GM19455 (cell line): ENCODE results near the gene MARK3.

ENCODE experiments used
- ATAC-seq: cut with Tn5 transposase; IDR thresholded peaks from one replicate; pipeline ENCODE4 v1.9.1; 2021; ENCODE audit not compliant: unreplicated experiment

Gene MARK3

GRCh38 chr14:103432627-103433026 is 47.4 kb downstream of the MARK3 start:
- ATAC-seq = no peak

- ATAC-seq = no peak
Measured at GRCh38 chr14:103433916-103434563, 48.8 kb downstream of the MARK3 start.

- ATAC-seq = no peak
Measured at GRCh38 chr14:103434868-103435442, 49.7 kb downstream of the MARK3 start.

DNA sequence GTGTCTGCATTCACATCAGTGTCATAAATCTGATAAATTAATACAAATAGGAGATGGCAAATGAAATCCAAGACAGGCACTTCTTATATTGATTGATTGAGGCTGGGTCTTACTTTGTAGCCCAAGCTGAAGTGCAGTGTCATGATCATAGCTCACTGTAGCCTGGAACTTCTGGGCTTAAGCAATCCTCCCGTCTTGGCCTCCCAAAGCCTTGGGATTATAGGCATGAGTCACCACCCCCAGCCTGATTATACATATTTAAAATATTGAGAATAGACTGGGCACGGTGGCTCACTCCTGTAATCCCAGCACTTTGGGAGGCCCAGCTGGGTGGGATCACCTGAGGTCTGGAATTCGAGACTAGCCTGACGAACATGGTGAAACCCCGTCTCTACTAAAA is 51.3 kb downstream of the MARK3 start:
- no peak for ATAC-seq

GRCh38 chr14:103442288-103442687 is 57.1 kb downstream of the MARK3 start:
- no peak for ATAC-seq

- no peak for ATAC-seq
Measured at GRCh38 chr14:103443111-103443510, 57.9 kb downstream of the MARK3 start.

- ATAC-seq = no peak
Measured at GRCh38 chr14:103444837-103445524, 59.8 kb downstream of the MARK3 start.

- no peak for ATAC-seq
Measured at GRCh38 chr14:103445806-103446205, 60.6 kb downstream of the MARK3 start.

GRCh38 chr14:103448097-103448496 is 62.9 kb downstream of the MARK3 start:
- no peak for ATAC-seq

- ATAC-seq = no peak
Measured at GRCh38 chr14:103449634-103450161, 64.5 kb downstream of the MARK3 start.

DNA sequence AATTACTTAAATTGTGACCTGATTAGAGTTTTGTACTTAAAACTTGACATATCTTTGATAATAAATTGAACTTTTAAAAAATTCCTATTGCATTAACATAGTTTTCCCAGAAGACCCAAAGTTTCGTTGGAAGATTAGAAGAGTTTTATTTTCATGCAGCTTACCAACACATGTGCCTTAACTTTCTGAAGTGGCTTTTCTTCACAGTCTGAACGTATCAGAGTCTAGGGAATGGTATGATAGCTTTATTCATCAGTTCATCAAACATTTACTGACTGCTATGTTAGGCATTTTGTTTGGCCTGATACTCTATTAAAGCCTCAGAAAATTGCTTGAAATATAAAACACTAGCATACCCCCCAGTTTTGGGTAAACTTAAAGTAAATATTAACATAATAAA is 65.2 kb downstream of the MARK3 start:
- no peak for ATAC-seq

GRCh38 chr14:103451401-103451800 is 66.2 kb downstream of the MARK3 start:
- ATAC-seq = no peak

- ATAC-seq = no peak
Measured at GRCh38 chr14:103453791-103454190, 68.6 kb downstream of the MARK3 start.

DNA sequence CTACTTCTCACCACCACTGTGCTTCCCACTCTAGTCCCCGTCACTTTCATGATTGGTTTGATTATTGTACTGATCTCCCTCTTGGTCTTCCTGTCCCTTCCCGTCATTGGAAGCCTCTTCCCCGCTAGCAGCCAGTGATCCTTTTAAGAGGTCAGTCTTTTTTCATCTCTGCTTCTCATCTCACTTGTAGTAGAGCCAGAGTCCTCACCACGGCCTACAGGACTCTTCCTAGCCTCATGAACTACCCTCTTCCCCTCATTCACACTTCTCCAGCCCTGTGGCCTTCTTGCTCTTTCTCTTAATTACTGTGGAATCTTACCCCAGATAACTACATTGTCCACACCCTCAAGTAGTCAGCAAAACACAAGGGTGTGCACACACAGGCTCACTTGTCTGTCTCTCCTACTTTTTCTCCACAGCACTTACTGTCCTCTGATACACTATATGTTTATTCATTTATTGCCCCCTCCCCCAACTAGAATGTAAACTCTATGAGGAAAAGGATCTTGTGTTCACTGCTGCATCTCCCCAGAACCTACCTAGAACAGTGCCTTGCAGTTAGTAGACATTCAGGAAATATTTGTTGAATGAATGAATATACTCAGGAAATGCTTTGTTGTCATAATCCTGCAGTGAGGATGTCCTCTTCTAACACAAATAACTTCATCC is 71.1 kb downstream of the MARK3 start:
- ATAC-seq = no peak

- no peak for ATAC-seq
Measured at GRCh38 chr14:103460415-103460814, 75.2 kb downstream of the MARK3 start.

GRCh38 chr14:103463149-103463548 is 77.9 kb downstream of the MARK3 start:
- no peak for ATAC-seq

DNA sequence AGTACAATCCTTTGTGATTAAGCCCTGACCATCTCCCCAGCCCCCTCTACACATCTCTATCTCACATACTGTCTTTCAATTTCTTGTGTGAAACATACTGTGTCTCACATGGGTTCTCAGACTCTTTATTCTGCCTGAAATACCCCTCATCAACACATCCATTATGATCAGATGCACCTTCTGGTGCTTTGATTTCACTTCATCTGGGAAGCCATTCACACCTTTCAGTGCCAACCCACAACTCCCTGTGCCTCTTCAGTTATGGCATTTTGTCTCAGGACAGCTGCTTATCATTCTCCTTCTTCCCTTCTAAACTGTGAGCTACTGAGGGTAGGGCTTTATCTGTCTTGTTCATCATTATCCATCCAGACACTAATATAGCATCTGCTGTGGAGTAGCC is 78.6 kb downstream of the MARK3 start:
- no peak for ATAC-seq

DNA sequence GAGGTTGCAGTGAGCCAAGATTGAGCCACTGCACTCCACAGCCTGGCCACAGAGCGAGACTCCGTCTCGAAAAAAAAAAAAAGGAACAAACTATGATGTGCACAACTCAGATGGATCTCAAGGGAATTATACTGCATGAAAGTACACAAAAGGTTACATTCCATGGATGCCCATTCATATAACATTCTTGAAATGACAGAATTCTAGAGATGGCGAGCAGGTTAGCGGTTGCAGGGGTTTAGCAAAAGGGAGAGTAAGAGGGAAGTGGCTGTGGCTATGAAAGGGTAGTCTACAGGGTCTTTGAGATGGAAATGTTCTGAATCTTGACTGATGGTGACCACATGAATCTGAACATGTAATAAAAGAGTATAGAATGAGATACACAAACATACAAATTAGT is 87.7 kb downstream of the MARK3 start:
- no peak for ATAC-seq

DNA sequence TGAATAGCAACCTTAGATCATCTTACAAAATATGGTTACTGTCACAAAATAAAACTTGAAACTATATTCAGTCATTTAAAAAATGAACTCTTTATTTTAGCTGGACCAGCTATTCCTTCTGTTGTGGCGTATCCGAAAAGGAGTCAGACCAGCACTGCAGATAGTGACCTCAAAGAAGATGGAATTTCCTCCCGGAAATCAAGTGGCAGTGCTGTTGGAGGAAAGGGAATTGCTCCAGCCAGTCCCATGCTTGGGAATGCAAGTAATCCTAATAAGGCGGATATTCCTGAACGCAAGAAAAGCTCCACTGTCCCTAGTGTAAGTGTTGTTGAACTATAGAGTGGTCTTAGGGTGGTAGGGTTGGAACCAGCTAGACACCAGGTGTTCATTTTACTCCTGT is 89.7 kb downstream of the MARK3 start:
- no peak for ATAC-seq

DNA sequence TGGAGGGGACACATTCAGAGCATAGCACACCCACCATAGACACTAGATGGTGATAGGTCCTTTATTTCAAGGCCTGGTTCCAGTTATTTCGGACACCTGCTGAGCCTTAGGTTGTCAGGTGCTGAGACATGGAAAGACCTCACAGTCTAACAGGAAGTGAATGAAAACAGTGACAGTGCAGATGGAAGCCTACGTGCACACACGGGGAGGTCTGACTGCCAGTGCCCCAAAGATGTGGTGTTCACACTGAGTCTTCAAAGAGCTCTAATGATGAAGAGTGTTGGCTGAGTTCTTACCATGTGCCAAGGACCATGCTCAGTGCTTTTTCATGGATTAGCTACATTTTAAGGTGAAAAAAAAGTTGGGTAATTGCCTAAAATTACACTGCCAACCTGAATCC is 90.8 kb downstream of the MARK3 start:
- no peak for ATAC-seq

DNA sequence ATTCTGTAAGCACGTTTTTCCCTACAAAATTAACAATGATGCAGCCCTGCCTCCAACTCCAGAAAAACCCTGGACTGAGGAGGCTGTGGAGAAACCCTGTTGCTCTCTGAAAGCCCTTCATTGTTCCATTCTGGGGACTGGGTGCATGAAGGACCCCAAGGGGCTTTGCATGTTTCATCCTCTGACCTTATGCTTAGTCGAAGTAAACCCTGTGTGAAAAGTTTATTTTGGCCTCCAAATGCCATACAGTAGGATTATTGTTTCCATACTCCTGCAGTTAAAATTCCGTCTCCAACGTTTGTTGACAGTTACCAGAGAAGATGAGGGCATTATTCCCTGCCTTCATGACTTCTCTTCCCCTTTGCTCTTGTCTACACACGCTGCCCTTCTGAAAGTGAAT is 91.4 kb downstream of the MARK3 start:
- ATAC-seq = no peak

DNA sequence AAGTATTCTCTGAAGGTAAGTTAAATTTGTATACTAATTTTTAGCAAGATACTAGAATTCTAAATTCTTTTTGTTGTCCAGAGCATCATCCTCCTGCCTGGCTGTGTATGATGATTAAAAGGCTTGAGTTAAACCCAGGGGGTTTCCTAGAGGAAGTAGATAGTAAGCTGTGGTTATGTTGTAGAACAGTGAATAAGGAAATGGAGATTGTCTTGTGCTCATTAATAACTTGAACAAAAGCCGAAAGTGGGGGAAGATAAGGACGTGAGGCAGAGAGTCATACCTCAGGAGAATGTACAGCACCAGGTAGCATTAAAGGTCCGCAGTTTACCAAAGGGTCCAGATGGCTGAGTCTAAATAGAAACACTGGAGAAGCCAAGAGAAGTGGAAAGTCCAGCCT is 95.4 kb downstream of the MARK3 start:
- ATAC-seq = no peak
